Neural cell (in vitro differentiated cells): ENCODE measurements around the gene AHRR. TPM values are rescaled to one million over a fixed set of nuclear protein-coding genes. Genes with fewer than 3 reads are reported as not detected.

Source experiments
- H2AFZ ChIP-seq: fragments of 200-600, 300-800 bp; sonication (generic), shearing (Covaris generic); 2 replicates; pipeline ENCODE4 v1.6.0; 2014; ENCODE audit warnings: low read depth, mild to moderate bottlenecking, antibody characterized with exemption, low read length, moderate library complexity
- H3F3A ChIP-seq: fragments of 200-600 bp; shearing (Covaris generic); 2 replicates; pipeline ENCODE4 v1.6.1; 2016; ENCODE audit warnings: mild to moderate bottlenecking, moderate library complexity, mixed read lengths, antibody characterized with exemption, low read length; ENCODE audit not compliant: insufficient read depth, poor library complexity, severe bottlenecking
- H3K27ac ChIP-seq: fragments of 200-600, 300-800 bp; sonication (generic), shearing (Covaris generic); 2 replicates; pipeline ENCODE4 v1.5.1; 2014; ENCODE audit warnings: mild to moderate bottlenecking, low read length, moderate library complexity
- H3K27me3 ChIP-seq: fragments of 300-800, 200-600 bp; sonication (generic), shearing (Covaris generic); 2 replicates; pipeline ENCODE4 v1.6.0; 2014; ENCODE audit warnings: mild to moderate bottlenecking, low read depth, low read length, moderate library complexity; ENCODE audit not compliant: insufficient read depth
- H3K36me3 ChIP-seq: fragments of 300-800, 200-600 bp; sonication (generic), shearing (Covaris generic); 2 replicates; pipeline ENCODE4 v1.5.1; 2014; ENCODE audit warnings: mild to moderate bottlenecking, antibody characterized with exemption, low read length, moderate library complexity; ENCODE audit not compliant: insufficient read depth
- H3K4me2 ChIP-seq: fragments of 300-800, 200-600 bp; sonication (generic), shearing (Covaris generic); 2 replicates; pipeline ENCODE4 v1.6.0; 2014; ENCODE audit warnings: mild to moderate bottlenecking, low read length
- H3K4me3 ChIP-seq: fragments of 300-800, 200-600 bp; sonication (generic), shearing (Covaris generic); 2 replicates; pipeline ENCODE4 v1.5.1; 2014; ENCODE audit warnings: mild to moderate bottlenecking, low read length, moderate library complexity
- H3K79me2 ChIP-seq: fragments of 200-600 bp; shearing (Covaris generic); replicated peaks from 2 replicates; pipeline ENCODE4 v1.6.0; 2014; ENCODE audit warnings: mild to moderate bottlenecking, low read length, moderate library complexity; ENCODE audit not compliant: insufficient read depth
- H3K9ac ChIP-seq: fragments of 300-800, 200-600 bp; sonication (generic), shearing (Covaris generic); 2 replicates; pipeline ENCODE4 v1.6.1; 2016; ENCODE audit warnings: mild to moderate bottlenecking, low read length, mixed read lengths
- H3K9me2 ChIP-seq: fragments of 200-600 bp; shearing (Covaris generic); 2 replicates; pipeline ENCODE4 v1.6.1; 2016; ENCODE audit warnings: mild to moderate bottlenecking, low read length, mixed read lengths; ENCODE audit not compliant: insufficient read depth
- H3K9me3 ChIP-seq: fragments of 200-600, 300-800 bp; sonication (generic), shearing (Covaris generic); 2 replicates; pipeline ENCODE4 v1.6.1; 2016; ENCODE audit warnings: mild to moderate bottlenecking, mixed run types, low read length, moderate library complexity, mixed read lengths
- H4K20me1 ChIP-seq: fragments of 200-600 bp; shearing (Covaris generic); 2 replicates; pipeline ENCODE4 v1.6.1; 2016; ENCODE audit warnings: mild to moderate bottlenecking, mixed run types; ENCODE audit not compliant: insufficient read depth
- EP300 ChIP-seq: fragments of 450-650 bp; conservative IDR thresholded peaks from 2 replicates; pipeline ENCODE4 v1.6.1; 2014; ENCODE audit warnings: antibody characterized with exemption, mild to moderate bottlenecking, moderate library complexity; ENCODE audit not compliant: poor library complexity, severe bottlenecking
- EZH2 ChIP-seq: fragments of 200-600, 300-800 bp; shearing (Covaris generic), sonication (generic); IDR thresholded peaks from 2 replicates; pipeline ENCODE4 v1.6.1; 2014; ENCODE audit warnings: antibody characterized with exemption, low read length, borderline replicate concordance, mild to moderate bottlenecking; ENCODE audit not compliant: insufficient read depth, poor library complexity, severe bottlenecking
- MXI1 ChIP-seq: fragments of 450-650 bp; conservative IDR thresholded peaks from 2 replicates; pipeline ENCODE4 v1.6.1; 2014; ENCODE audit warnings: antibody characterized with exemption, mild to moderate bottlenecking; ENCODE audit not compliant: poor library complexity, severe bottlenecking
- POLR2AphosphoS5 ChIP-seq: IDR thresholded peaks from 2 replicates; pipeline ENCODE4 v1.6.1; 2012
- RAD21 ChIP-seq: fragments of 450-650 bp; conservative IDR thresholded peaks from 2 replicates; pipeline ENCODE4 v1.6.1; 2014; ENCODE audit warnings: antibody characterized with exemption, mild to moderate bottlenecking, moderate library complexity
- SMC3 ChIP-seq: fragments of 450-650 bp; conservative IDR thresholded peaks from 2 replicates; pipeline ENCODE4 v1.6.1; 2014; ENCODE audit warnings: antibody characterized with exemption, mild to moderate bottlenecking, moderate library complexity; ENCODE audit not compliant: poor library complexity
- TAF1 ChIP-seq: IDR thresholded peaks from 2 replicates; pipeline ENCODE4 v1.6.1; 2012; ENCODE audit warnings: low read depth
- polyA plus RNA-seq: library from polyadenylated mRNA; depleted of rRNA; stranded (reverse); fragments of >200 nt; gene quantifications from 2 replicates; pipeline ENCODE4 v1.2.3, GENCODE V29; 2014
- TF ChIP-seq, protein P1 (sequence below): fragments of 450-650 bp; IDR thresholded peaks from 2 replicates; pipeline ENCODE4 v1.5.1; 2014; ENCODE audit warnings: antibody characterized with exemption, mild to moderate bottlenecking, moderate library complexity; ENCODE audit not compliant: poor library complexity, severe bottlenecking
- TF ChIP-seq, protein P2 (sequence below): IDR thresholded peaks from 2 replicates; pipeline ENCODE4 v1.6.1; 2012; ENCODE audit warnings: borderline replicate concordance

AHRR gene
- polyA plus RNA-seq, 1 donor from 2014 or later: 0.26 TPM

- H4K20me1 ChIP-seq: no peaks in the 10 kb centered on the region
- no peaks in the 10 kb centered on the region for H3K9me3 ChIP-seq
- no peak overlapping the region for H3K9ac ChIP-seq
- H2AFZ ChIP-seq: no peak overlapping the region
- H3K27me3 ChIP-seq: no peaks in the 10 kb centered on the region
- H3K9me2 ChIP-seq: no peaks in the 10 kb centered on the region
- TF ChIP-seq EZH2 (no peak), SMC3 (no peak), TAF1 (no peak), RAD21 (no peak), POLR2AphosphoS5 (no peak), MXI1 (no peak), EP300 (no peak)
- TF ChIP-seq, protein P1, sequence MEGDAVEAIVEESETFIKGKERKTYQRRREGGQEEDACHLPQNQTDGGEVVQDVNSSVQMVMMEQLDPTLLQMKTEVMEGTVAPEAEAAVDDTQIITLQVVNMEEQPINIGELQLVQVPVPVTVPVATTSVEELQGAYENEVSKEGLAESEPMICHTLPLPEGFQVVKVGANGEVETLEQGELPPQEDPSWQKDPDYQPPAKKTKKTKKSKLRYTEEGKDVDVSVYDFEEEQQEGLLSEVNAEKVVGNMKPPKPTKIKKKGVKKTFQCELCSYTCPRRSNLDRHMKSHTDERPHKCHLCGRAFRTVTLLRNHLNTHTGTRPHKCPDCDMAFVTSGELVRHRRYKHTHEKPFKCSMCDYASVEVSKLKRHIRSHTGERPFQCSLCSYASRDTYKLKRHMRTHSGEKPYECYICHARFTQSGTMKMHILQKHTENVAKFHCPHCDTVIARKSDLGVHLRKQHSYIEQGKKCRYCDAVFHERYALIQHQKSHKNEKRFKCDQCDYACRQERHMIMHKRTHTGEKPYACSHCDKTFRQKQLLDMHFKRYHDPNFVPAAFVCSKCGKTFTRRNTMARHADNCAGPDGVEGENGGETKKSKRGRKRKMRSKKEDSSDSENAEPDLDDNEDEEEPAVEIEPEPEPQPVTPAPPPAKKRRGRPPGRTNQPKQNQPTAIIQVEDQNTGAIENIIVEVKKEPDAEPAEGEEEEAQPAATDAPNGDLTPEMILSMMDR: no peak
- TF ChIP-seq, protein P2, sequence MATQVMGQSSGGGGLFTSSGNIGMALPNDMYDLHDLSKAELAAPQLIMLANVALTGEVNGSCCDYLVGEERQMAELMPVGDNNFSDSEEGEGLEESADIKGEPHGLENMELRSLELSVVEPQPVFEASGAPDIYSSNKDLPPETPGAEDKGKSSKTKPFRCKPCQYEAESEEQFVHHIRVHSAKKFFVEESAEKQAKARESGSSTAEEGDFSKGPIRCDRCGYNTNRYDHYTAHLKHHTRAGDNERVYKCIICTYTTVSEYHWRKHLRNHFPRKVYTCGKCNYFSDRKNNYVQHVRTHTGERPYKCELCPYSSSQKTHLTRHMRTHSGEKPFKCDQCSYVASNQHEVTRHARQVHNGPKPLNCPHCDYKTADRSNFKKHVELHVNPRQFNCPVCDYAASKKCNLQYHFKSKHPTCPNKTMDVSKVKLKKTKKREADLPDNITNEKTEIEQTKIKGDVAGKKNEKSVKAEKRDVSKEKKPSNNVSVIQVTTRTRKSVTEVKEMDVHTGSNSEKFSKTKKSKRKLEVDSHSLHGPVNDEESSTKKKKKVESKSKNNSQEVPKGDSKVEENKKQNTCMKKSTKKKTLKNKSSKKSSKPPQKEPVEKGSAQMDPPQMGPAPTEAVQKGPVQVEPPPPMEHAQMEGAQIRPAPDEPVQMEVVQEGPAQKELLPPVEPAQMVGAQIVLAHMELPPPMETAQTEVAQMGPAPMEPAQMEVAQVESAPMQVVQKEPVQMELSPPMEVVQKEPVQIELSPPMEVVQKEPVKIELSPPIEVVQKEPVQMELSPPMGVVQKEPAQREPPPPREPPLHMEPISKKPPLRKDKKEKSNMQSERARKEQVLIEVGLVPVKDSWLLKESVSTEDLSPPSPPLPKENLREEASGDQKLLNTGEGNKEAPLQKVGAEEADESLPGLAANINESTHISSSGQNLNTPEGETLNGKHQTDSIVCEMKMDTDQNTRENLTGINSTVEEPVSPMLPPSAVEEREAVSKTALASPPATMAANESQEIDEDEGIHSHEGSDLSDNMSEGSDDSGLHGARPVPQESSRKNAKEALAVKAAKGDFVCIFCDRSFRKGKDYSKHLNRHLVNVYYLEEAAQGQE: no peak
- no peak overlapping the region for H3K4me3 ChIP-seq
- H3K36me3 ChIP-seq: no peaks in the 10 kb centered on the region
- H3K4me2 ChIP-seq: no peak overlapping the region
- H3F3A ChIP-seq: no peaks in the 10 kb centered on the region
- no peaks in the 10 kb centered on the region for H3K79me2 ChIP-seq
- H3K27ac ChIP-seq: no peak overlapping the region
These were observed 84.5 kb downstream of the AHRR start for GRCh38 chr5:406041-406440.

GRCh38 chr5:407051-407450 lies 85.5 kb downstream of the AHRR start:
- Histone ChIP-seq H3K9ac (no peak overlapping the region), H3K27ac (no peak overlapping the region), H3K79me2 (no peaks in the 10 kb centered on the region), H3K9me2 (no peaks in the 10 kb centered on the region), H3K36me3 (no peaks in the 10 kb centered on the region), H2AFZ (no peak overlapping the region), H3K4me2 (no peak overlapping the region), H3F3A (no peaks in the 10 kb centered on the region), H4K20me1 (no peaks in the 10 kb centered on the region), H3K4me3 (no peak overlapping the region), H3K9me3 (no peaks in the 10 kb centered on the region), H3K27me3 (no peaks in the 10 kb centered on the region)
- TF ChIP-seq POLR2AphosphoS5 (no peak), RAD21 (no peak), TAF1 (no peak), SMC3 (no peak), EZH2 (no peak), MXI1 (no peak), EP300 (no peak)
- TF ChIP-seq, protein P2: no peak
- TF ChIP-seq, protein P1: no peak
